IPS-11a (cell line): ENCODE data around the gene RNF144A.

Source experiments
- H3K4me3 ChIP-seq: one replicate; pipeline ENCODE4 v1.5.1; 2013; ENCODE audit warnings: low read depth, low read length, control low read depth

Gene RNF144A

GRCh38 chr2:7018282-7018701 lies 101.1 kb downstream of the RNF144A start:
- H3K4me3 ChIP-seq, result no peak overlapping the region

- H3K4me3 ChIP-seq, result no peak overlapping the region
These were observed 101.6 kb downstream of the RNF144A start for GRCh38 chr2:7018767-7019166.

- H3K4me3 ChIP-seq, result no peak overlapping the region
These were observed 102.0 kb downstream of the RNF144A start for GRCh38 chr2:7019191-7019590.

- H3K4me3 ChIP-seq, result no peak overlapping the region
These were observed 102.8 kb downstream of the RNF144A start for GRCh38 chr2:7020059-7020458.

GRCh38 chr2:7020468-7020867 lies 103.3 kb downstream of the RNF144A start:
- H3K4me3 ChIP-seq, result no peak overlapping the region

- no peak overlapping the region for H3K4me3 ChIP-seq
These were observed 103.8 kb downstream of the RNF144A start for GRCh38 chr2:7020939-7021470.

GRCh38 chr2:7022492-7023385 lies 105.5 kb downstream of the RNF144A start:
- H3K4me3 ChIP-seq, result no peak overlapping the region

GRCh38 chr2:7023542-7023941 lies 106.3 kb downstream of the RNF144A start:
- H3K4me3 ChIP-seq, result no peak overlapping the region

GRCh38 chr2:7024261-7024660 lies 107.0 kb downstream of the RNF144A start:
- H3K4me3 ChIP-seq, result no peak overlapping the region

- no peak overlapping the region for H3K4me3 ChIP-seq
These were observed 107.9 kb downstream of the RNF144A start for GRCh38 chr2:7025082-7025481.

GRCh38 chr2:7026742-7027141 lies 109.5 kb downstream of the RNF144A start:
- H3K4me3 ChIP-seq, result no peak overlapping the region

- H3K4me3 ChIP-seq, result no peak overlapping the region
These were observed 110.2 kb downstream of the RNF144A start for GRCh38 chr2:7027411-7027810.

GRCh38 chr2:7027956-7028655 lies 110.9 kb downstream of the RNF144A start:
- H3K4me3 ChIP-seq, result no peak overlapping the region

- H3K4me3 ChIP-seq, result no peak overlapping the region
These were observed 111.6 kb downstream of the RNF144A start for GRCh38 chr2:7028846-7029245.

- no peak overlapping the region for H3K4me3 ChIP-seq
These were observed 112.3 kb downstream of the RNF144A start for GRCh38 chr2:7029291-7030059.

- no peak overlapping the region for H3K4me3 ChIP-seq
These were observed 113.6 kb downstream of the RNF144A start for GRCh38 chr2:7030810-7031209.

- H3K4me3 ChIP-seq, result no peak overlapping the region
These were observed 114.5 kb downstream of the RNF144A start for GRCh38 chr2:7031547-7032245.

- no peak overlapping the region for H3K4me3 ChIP-seq
These were observed 115.2 kb downstream of the RNF144A start for GRCh38 chr2:7032371-7032770.

GRCh38 chr2:7033136-7033960 lies 116.1 kb downstream of the RNF144A start:
- H3K4me3 ChIP-seq, result no peak overlapping the region

- no peak overlapping the region for H3K4me3 ChIP-seq
These were observed 117.1 kb downstream of the RNF144A start for GRCh38 chr2:7034303-7034702.
